Spleen (tissue), 7 donors: ENCODE data around the gene PTPN7.

ENCODE experiments used
- POLR2A ChIP-seq, 3 donors: fragments of 450-650 bp; IDR thresholded peaks; one replicate each; pipeline ENCODE4 v1.5.1; 2017; ENCODE audit warnings: antibody characterized with exemption in 3 of 3, mild to moderate bottlenecking in 1 of 3
- TF ChIP-seq, protein P1 (sequence below), 11 experiments: fragments of 200-600 bp in 7 of 11; fragments of 450-650 bp in 4 of 11; sonication (generic) in 4 of 11; IDR thresholded peaks in 8 of 11; conservative IDR thresholded peaks in 3 of 11; 1 replicate in 7 of 11; 2 replicates in 4 of 11; pipeline versions ENCODE4 v1.4.0 to v1.8.0; 2016 to 2021; ENCODE audit warnings: antibody characterized with exemption in 11 of 11, inconsistent platforms in 4 of 11, mild to moderate bottlenecking in 1 of 11
- donor health status: DM: no; HTN: no; CAD: no; lungs with moderate emphysema.
- donor health status: DM: no; HTN: no; CAD: no.
- donor health status: DM: no; HTN: no; CAD: no.

DNA sequence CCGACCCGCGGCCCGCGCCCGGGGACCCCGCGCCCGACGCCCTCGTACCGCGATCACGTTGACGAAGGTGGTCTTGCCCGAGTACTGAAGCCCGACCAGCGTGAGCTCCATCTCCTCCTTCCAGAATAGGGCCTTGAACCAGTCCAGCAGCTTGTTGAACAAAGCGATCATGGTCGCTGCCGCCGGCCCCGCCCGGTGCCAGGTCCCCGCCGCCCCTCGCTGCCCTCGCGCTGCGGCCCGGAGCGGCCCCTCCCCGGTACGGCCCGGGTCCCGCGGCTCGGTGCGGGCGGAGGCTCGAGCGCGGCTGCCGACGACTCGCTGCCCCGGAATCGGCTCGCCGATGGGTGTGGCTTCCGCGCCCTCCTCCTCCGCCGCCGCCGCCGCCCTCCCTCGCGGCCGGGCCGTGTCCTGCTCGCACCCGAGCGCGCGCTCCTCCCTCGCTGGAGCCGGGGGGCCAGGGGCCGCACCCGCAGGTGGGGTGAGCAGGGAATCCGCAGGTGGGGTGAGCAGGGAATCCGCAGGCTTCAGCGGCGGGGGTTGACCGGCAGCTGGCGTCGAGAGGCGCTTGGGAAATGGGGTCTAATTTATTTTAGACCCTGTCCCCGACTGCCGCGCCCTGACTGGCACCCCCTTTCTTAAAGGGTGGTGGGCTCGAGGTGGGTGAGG lies 15.9 kb downstream of the PTPN7 start, which contains the start of gene ARL8A:
- TF ChIP-seq, protein P1, sequence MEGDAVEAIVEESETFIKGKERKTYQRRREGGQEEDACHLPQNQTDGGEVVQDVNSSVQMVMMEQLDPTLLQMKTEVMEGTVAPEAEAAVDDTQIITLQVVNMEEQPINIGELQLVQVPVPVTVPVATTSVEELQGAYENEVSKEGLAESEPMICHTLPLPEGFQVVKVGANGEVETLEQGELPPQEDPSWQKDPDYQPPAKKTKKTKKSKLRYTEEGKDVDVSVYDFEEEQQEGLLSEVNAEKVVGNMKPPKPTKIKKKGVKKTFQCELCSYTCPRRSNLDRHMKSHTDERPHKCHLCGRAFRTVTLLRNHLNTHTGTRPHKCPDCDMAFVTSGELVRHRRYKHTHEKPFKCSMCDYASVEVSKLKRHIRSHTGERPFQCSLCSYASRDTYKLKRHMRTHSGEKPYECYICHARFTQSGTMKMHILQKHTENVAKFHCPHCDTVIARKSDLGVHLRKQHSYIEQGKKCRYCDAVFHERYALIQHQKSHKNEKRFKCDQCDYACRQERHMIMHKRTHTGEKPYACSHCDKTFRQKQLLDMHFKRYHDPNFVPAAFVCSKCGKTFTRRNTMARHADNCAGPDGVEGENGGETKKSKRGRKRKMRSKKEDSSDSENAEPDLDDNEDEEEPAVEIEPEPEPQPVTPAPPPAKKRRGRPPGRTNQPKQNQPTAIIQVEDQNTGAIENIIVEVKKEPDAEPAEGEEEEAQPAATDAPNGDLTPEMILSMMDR (IDR thresholded peaks at IDR 0.05 in 8 of 11, conservative IDR thresholded peaks at IDR 0.05 in 3 of 11), result no peak
- TF ChIP-seq POLR2A (IDR thresholded peaks at IDR 0.05), result peak in 2 of 3 donors; percentile 19 to 24
